Subcutaneous adipose tissue (tissue), 4 donors: Measurements from ENCODE around the gene GFOD1. TPM values are rescaled to one million over a fixed set of nuclear protein-coding genes. Genes with fewer than 3 reads are reported as not detected.

ENCODE experiments used
- total RNA-seq, 4 donors: library from RNA; depleted of rRNA; stranded (reverse); fragments of >200 nt; gene quantifications; one replicate each; pipeline ENCODE4 v1.1.0, GENCODE V29; 2016
- TF ChIP-seq, protein P1 (sequence below): fragments of 450-650 bp; IDR thresholded peaks from one replicate; pipeline ENCODE4 v1.5.1; 2016; ENCODE audit warnings: low read depth, mild to moderate bottlenecking, control low read depth, antibody characterized with exemption, moderate library complexity

GFOD1 gene
- total RNA-seq, 4 donors from 2014 or later, result 26.2 to 68.9 (median 29.1) TPM

DNA sequence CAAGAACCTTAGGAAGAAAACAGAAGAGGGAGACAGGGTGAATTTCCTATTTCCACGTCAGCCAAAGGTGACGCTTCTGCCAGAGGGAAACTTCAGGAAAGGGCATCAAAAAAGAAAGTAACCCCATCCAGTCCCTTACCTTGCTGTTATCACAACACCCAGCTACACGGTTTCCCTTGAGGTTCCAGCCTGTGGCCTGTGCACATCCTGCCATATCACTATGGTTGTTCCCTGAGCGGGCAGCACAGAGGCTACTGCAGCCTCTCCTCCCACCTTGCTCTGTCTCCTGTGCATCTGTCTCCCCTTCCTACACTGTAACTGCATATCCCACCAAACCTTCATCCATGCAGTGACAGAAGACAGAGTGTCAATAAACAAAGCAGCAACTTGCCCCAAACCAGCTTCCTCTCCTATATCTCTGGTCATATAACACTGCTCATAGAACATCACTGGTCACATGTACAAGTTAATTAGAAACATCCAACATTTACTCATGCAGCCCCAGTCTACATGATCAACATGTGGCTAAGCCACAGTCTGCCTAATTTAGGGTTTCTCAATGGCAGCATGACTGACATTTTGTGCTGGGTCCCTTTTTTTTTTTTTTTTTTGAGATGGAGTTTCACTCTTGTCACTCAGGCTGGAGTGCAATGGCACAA, 54.7 kb downstream of the GFOD1 start:
- TF ChIP-seq, protein P1, sequence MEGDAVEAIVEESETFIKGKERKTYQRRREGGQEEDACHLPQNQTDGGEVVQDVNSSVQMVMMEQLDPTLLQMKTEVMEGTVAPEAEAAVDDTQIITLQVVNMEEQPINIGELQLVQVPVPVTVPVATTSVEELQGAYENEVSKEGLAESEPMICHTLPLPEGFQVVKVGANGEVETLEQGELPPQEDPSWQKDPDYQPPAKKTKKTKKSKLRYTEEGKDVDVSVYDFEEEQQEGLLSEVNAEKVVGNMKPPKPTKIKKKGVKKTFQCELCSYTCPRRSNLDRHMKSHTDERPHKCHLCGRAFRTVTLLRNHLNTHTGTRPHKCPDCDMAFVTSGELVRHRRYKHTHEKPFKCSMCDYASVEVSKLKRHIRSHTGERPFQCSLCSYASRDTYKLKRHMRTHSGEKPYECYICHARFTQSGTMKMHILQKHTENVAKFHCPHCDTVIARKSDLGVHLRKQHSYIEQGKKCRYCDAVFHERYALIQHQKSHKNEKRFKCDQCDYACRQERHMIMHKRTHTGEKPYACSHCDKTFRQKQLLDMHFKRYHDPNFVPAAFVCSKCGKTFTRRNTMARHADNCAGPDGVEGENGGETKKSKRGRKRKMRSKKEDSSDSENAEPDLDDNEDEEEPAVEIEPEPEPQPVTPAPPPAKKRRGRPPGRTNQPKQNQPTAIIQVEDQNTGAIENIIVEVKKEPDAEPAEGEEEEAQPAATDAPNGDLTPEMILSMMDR, result no peak

DNA sequence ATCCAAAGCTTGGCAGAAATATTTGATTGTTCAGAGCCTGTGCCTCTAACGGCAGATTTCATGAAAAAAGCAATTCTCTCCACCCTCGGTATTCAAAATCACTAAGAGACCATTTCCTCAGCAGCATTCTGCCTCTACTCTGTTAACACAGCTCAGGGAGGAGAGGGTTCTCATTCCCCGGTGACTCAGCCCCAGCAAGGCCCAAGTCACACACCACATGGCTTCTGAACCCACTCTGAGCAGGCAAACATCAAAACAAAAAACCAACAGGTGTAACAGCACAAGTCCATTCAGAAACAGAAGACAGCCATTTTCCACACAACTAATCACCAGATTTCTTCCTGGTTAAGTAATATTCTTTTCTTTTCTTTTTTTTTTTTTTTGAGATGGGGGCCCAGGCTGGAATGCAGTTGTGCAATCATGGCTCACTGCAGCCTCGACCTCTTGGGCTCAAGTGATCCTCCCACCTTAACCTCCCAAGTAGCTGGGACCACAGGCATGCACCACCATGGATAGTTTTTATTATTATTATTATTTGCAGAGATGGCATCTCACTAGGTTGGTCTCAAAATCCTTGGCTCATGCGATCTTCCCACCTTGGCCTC, 55.4 kb downstream of the GFOD1 start:
- TF ChIP-seq, protein P1, result no peak

DNA sequence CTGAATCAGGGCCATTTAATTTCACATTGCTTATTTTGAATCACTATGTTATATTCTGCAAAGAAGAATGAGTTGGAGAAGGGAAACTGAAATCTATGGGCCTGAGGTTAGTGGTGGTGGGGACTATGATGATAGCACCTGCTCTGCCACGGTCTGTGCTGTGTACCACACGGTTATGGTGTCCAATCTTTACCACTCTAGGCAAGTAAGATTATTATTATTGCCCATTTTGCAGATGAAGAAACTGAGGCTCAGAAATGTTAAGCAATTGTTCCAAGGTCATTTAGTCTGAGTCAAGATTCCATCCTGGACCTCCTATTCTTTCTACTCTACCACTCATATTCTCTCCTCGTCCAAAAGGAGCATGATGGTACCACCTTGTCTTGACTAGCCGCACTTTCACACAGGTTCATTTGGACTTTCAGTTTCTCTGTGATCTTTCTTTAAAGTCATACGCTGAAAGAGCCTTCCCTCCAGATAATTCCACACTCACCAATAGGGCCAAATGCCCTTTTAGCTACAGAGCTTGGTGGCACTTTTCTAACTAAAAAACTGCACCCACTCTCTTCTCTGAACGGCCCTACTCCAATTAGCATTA, 56.2 kb downstream of the GFOD1 start:
- TF ChIP-seq, protein P1, result no peak

DNA sequence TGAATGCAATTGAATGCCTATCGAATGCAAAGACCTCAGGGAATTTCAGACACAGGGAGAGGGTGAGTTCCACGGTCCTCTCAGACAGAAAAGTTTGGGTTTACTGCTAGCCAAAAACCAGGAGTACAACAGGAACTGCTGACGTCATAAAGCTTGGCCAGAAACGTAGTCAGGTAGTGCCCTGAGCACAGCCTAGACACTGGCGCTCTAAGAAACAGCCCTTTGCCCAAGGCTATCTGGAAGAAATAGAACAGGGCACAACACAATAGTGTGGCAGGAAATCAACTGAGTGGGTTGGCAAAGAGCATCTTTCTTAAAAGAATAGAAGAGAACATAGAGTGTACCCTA, 58.0 kb downstream of the GFOD1 start:
- TF ChIP-seq, protein P1, result no peak

DNA sequence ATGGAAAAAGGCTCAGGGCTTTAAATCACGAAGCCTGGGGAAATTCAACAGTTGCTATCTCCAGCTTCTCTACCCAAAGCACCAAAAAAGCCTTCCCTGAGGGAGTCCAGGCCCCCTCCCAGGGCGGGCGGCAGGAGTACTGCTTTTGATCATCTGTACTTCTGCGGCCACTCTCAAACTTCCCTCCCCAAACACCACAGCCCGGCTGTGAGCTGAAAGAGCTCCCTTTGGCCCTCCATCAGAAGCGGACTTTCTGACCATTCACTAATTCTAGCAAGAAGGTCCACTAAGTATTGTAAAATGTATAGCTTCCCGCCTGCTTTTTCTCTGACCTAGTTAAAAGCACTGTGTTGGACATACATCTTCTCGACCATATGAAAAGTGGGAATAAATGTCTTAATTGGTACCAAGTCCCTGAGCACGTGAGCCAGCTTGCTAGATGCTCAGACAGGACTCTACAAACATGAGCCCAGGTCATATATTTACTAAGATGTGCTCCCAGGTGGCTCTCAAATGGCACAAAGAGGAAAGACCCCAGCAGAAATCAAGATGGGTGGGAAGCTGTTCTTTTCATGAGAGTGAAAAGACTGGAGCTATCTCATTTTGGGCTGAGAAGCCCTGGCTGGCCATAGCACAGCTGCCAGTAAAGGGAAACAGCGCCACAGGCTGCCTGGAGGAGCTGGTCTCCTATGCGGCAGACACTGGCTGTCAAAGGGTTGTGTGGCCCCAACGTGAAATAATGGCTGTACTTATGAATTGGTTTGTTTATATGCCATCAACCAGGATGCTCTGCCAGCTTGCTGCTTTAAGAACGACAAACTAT, 58.6 kb downstream of the GFOD1 start:
- TF ChIP-seq, protein P1, result no peak

DNA sequence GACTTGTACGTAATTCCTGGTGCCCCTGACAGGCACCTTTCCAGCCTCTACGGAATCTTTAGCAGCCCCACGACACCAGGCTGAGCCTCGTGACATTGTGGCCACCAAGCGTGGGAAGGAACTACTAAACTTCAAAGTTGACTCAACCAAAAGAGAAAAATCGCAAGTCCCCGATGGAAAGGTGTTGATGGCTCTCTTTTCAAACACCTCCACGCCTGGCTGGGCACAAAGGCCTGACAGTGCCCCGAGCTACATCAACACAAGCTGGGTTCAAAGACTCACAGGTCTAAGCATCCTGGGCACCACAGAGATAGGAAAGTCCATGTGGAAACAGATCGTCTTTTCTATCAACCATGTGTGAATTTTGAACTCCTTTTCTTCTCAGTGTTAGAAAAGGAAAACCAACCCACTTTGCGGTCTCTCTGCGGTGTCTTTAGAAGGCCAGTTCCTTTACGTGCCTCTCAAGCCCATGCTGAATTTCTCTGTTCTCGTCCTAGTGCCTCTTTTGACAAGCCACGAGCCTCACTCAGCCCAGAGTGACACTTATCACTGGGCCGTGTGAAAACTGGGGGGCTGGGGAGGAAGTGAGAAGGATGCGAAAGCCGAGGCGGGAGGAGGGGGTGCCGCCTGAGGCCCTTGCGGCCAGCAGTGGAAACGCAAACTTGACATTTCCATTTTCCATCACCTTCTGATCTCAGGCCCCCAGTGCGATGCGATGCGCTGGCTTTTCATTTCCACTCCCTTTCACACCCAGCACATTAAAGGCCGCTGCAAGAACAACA, 59.4 kb downstream of the GFOD1 start:
- TF ChIP-seq, protein P1, result no peak
